ENCODE data around the gene PRKACB. TPM values are rescaled to one million over a fixed set of nuclear protein-coding genes. Genes with fewer than 3 reads are reported as not detected.
"Not testable (repeated sequence)": the region's sequence is repeated elsewhere in the genome, so short reads cannot be mapped to it uniquely, and the experiment has no call there.

Gene PRKACB
- polyA plus RNA-seq, 1 donor (not counting 4 experiments of a cell fraction or from before 2014, with no cell fraction given), result 15.3 TPM

DNA sequence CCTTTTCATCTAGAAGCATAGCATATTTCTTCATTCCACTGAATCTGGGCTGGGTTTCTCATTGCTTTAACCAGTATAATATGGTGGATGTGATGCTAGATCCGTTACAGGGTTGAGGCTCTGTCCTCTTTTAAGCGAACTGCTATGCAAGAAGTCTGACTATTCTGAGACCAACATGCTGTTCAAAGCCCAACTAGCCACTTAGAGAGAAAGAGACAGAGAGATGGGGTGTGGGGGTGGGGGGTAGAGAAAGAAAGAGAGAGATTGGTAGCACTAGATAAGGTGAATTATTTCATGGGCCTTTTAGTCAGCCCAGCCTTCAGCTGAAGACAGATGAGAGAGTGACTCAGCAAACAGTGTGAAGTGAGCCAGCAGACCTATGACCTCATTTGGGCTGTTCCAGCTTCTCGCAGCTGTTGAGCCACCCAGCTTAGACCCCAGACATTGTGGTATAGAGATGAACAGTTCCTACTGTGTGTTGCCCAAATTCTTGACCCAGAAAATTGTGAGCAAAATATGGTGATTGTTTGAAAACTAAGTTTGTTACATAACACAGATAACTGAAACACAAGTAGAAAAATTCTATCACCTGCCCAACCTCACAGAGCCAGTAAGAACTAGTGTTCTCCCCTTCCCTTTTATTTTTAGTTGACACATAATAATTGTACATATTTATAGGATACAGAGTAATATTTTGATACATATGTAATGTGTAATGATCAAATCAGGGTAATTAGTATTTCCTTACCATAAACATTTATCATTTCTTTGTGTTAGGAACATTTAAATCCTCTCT is 40.7 kb upstream of the PRKACB start:
- Histone ChIP-seq H3K36me3 (ENCODE audit: control insufficient read depth in 2 of 2, extremely low read depth in 1 of 2, insufficient read depth in 2 of 2, low read length in 2 of 2) (no peaks in the 10 kb centered on the region), H3K9me3 (ENCODE audit: control insufficient read depth, low read depth, low read length) (no peaks in the 10 kb centered on the region), H4K20me1 (ENCODE audit: control insufficient read depth, extremely low read depth, insufficient read depth, low read length) (no peaks in the 10 kb centered on the region), H3K27ac (ENCODE audit: control insufficient read depth, insufficient read depth, low read length) (peak overlapping the region; percentile 13), H2AFZ (ENCODE audit: control insufficient read depth, low read length) (no peak overlapping the region), H3K4me3 (ENCODE audit: control insufficient read depth in 2 of 3, extremely low read depth in 1 of 3, insufficient read depth in 2 of 3, low read depth in 1 of 3, low read length in 3 of 3) (no peak overlapping the region), H3K9ac (ENCODE audit: control insufficient read depth, extremely low read depth, insufficient read depth, low read length) (no peak overlapping the region), H3K79me2 (ENCODE audit: control insufficient read depth, insufficient read depth, low read length) (no peaks in the 10 kb centered on the region), H3K4me2 (ENCODE audit: control insufficient read depth, extremely low read depth, insufficient read depth, low read depth, low read length) (peak overlapping the region; percentile 13), H3K27me3 (ENCODE audit: control insufficient read depth, extremely low read depth, insufficient read depth, low read length) (no peaks in the 10 kb centered on the region), H3K4me1 (ENCODE audit: control insufficient read depth, extremely low read depth, insufficient read depth, low read length) (peaks cover 30% of the 10 kb centered on the region), H3K9me1 (ENCODE audit: control insufficient read depth, extremely low read depth, insufficient read depth, low read length) (no peaks in the 10 kb centered on the region)
- dilution Hi-C loops (cut with MboI; ENCODE audit: extremely low pct_ligation_motif_present, low sequenced_read_pairs), result no loop called here
- TF ChIP-seq, protein P1, sequence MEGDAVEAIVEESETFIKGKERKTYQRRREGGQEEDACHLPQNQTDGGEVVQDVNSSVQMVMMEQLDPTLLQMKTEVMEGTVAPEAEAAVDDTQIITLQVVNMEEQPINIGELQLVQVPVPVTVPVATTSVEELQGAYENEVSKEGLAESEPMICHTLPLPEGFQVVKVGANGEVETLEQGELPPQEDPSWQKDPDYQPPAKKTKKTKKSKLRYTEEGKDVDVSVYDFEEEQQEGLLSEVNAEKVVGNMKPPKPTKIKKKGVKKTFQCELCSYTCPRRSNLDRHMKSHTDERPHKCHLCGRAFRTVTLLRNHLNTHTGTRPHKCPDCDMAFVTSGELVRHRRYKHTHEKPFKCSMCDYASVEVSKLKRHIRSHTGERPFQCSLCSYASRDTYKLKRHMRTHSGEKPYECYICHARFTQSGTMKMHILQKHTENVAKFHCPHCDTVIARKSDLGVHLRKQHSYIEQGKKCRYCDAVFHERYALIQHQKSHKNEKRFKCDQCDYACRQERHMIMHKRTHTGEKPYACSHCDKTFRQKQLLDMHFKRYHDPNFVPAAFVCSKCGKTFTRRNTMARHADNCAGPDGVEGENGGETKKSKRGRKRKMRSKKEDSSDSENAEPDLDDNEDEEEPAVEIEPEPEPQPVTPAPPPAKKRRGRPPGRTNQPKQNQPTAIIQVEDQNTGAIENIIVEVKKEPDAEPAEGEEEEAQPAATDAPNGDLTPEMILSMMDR (optimal IDR thresholded peaks at IDR 0.05 in 1 of 3, IDR thresholded peaks at IDR 0.05 in 1 of 3, conservative IDR thresholded peaks at IDR 0.05 in 1 of 3; ENCODE audit: extremely low read depth in 1 of 3, insufficient read depth in 2 of 3, low read length in 3 of 3), result no peak
- FAIRE-seq (peak; percentile 94), DNase-seq (ENCODE audit: low read depth, low spot score) (no peak)

DNA sequence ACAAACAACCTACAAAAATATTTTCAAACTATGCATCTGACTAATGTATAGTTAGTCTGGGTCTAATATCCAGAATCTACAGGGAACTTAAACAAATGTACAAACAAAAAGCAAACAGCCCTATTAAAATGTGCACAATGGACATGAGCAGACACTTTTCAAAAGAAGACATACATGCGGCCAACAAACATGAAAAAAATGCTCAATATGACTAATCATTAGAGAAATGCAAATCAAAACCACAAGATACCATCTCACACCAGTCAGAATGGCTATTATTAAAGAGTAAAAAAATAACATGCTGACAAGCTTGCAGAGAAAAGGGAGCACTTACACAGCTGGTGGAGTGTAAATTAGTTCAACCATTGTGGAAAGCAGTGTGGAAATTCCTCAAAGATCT is 36.5 kb upstream of the PRKACB start:
- H3K9ac ChIP-seq (ENCODE audit: control insufficient read depth, extremely low read depth, insufficient read depth, low read length); H2AFZ ChIP-seq (ENCODE audit: control insufficient read depth, low read length); dilution Hi-C loops (cut with MboI; ENCODE audit: extremely low pct_ligation_motif_present, low sequenced_read_pairs); H3K79me2 ChIP-seq (ENCODE audit: control insufficient read depth, insufficient read depth, low read length); H3K27ac ChIP-seq (ENCODE audit: control insufficient read depth, insufficient read depth, low read length); H3K9me1 ChIP-seq (ENCODE audit: control insufficient read depth, extremely low read depth, insufficient read depth, low read length); H4K20me1 ChIP-seq (ENCODE audit: control insufficient read depth, extremely low read depth, insufficient read depth, low read length); H3K9me3 ChIP-seq (ENCODE audit: control insufficient read depth, low read depth, low read length); H3K36me3 ChIP-seq (ENCODE audit: control insufficient read depth in 2 of 2, extremely low read depth in 1 of 2, insufficient read depth in 2 of 2, low read length in 2 of 2); DNase-seq (ENCODE audit: low read depth, low spot score); H3K27me3 ChIP-seq (ENCODE audit: control insufficient read depth, extremely low read depth, insufficient read depth, low read length): not testable (repeated sequence)
- Histone ChIP-seq H3K4me2 (ENCODE audit: control insufficient read depth, extremely low read depth, insufficient read depth, low read depth, low read length) (peak overlapping the region; percentile 10), H3K4me1 (ENCODE audit: control insufficient read depth, extremely low read depth, insufficient read depth, low read length) (peaks cover 21% of the 10 kb centered on the region), H3K4me3 (ENCODE audit: control insufficient read depth in 2 of 3, extremely low read depth in 1 of 3, insufficient read depth in 2 of 3, low read depth in 1 of 3, low read length in 3 of 3) (peak overlapping the region in 1 of 3 experiments; percentile 10)
- peak; percentile 76 for FAIRE-seq

DNA sequence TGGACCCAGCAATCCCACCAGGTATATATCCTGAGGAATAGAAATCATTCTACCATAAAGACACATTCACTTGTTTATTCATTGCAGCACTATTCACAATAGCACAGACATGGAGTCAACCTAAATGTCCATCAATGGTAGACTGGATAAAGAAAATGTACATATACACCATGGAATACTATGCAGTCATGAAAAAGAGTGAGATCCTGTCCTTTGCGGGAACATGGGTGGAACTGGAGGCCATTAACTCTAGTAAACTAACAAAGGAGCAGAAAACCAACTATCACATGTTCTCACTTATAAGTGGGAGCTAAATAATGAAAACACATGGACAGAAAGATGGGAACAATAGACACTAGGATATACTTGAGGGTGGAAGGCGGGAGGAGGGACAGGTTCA is 36.1 kb upstream of the PRKACB start:
- Histone ChIP-seq H4K20me1 (ENCODE audit: control insufficient read depth, extremely low read depth, insufficient read depth, low read length) (no peaks in the 10 kb centered on the region), H3K9me3 (ENCODE audit: control insufficient read depth, low read depth, low read length) (no peaks in the 10 kb centered on the region), H3K4me1 (ENCODE audit: control insufficient read depth, extremely low read depth, insufficient read depth, low read length) (peaks cover 18% of the 10 kb centered on the region), H3K4me3 (ENCODE audit: control insufficient read depth in 2 of 3, extremely low read depth in 1 of 3, insufficient read depth in 2 of 3, low read depth in 1 of 3, low read length in 3 of 3) (peak overlapping the region in 1 of 3 experiments; percentile 10), H3K9ac (ENCODE audit: control insufficient read depth, extremely low read depth, insufficient read depth, low read length) (no peak overlapping the region), H3K79me2 (ENCODE audit: control insufficient read depth, insufficient read depth, low read length) (no peaks in the 10 kb centered on the region), H3K4me2 (ENCODE audit: control insufficient read depth, extremely low read depth, insufficient read depth, low read depth, low read length) (no peak overlapping the region), H3K27me3 (ENCODE audit: control insufficient read depth, extremely low read depth, insufficient read depth, low read length) (no peaks in the 10 kb centered on the region), H3K9me1 (ENCODE audit: control insufficient read depth, extremely low read depth, insufficient read depth, low read length) (no peaks in the 10 kb centered on the region), H3K27ac (ENCODE audit: control insufficient read depth, insufficient read depth, low read length) (peak overlapping the region; percentile 14), H2AFZ (ENCODE audit: control insufficient read depth, low read length) (no peak overlapping the region), H3K36me3 (ENCODE audit: control insufficient read depth in 2 of 2, extremely low read depth in 1 of 2, insufficient read depth in 2 of 2, low read length in 2 of 2) (no peaks in the 10 kb centered on the region)
- no peak for FAIRE-seq
- TF ChIP-seq EZH2 (IDR thresholded peaks at IDR 0.05; ENCODE audit: low read length), result no peak
- TF ChIP-seq, protein P1 (optimal IDR thresholded peaks at IDR 0.05 in 1 of 3, IDR thresholded peaks at IDR 0.05 in 1 of 3, conservative IDR thresholded peaks at IDR 0.05 in 1 of 3; ENCODE audit: extremely low read depth in 1 of 3, insufficient read depth in 2 of 3, low read length in 3 of 3), result no peak
- DNase-seq (ENCODE audit: low read depth, low spot score), result no peak
- dilution Hi-C loops (cut with MboI; ENCODE audit: extremely low pct_ligation_motif_present, low sequenced_read_pairs), result no loop called here
